ENCODE measurements around the gene LMNTD2. TPM values are rescaled to one million over a fixed set of nuclear protein-coding genes. Genes with fewer than 3 reads are reported as not detected.
A peak's percentile ranks its signal among the peaks of the same experiment; 100 is the strongest.

The LMNTD2 gene
- total RNA-seq, 2 donors from 2014 or later: 9.8 to 13.6 TPM

- no peak for DNase-seq
- intact Hi-C loops (cut with DNase I): no loop called here
- TF ChIP-seq, protein P1, sequence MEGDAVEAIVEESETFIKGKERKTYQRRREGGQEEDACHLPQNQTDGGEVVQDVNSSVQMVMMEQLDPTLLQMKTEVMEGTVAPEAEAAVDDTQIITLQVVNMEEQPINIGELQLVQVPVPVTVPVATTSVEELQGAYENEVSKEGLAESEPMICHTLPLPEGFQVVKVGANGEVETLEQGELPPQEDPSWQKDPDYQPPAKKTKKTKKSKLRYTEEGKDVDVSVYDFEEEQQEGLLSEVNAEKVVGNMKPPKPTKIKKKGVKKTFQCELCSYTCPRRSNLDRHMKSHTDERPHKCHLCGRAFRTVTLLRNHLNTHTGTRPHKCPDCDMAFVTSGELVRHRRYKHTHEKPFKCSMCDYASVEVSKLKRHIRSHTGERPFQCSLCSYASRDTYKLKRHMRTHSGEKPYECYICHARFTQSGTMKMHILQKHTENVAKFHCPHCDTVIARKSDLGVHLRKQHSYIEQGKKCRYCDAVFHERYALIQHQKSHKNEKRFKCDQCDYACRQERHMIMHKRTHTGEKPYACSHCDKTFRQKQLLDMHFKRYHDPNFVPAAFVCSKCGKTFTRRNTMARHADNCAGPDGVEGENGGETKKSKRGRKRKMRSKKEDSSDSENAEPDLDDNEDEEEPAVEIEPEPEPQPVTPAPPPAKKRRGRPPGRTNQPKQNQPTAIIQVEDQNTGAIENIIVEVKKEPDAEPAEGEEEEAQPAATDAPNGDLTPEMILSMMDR (IDR thresholded peaks at IDR 0.05): no peak
- Histone ChIP-seq H3K27me3 (no peaks in the 10 kb centered on the region), H3K9ac (ENCODE audit: low read depth in 2 of 2, low read length in 2 of 2) (no peak overlapping the region), H3K4me1 (no peaks in the 10 kb centered on the region), H3K36me3 (peaks cover 13% of the 10 kb centered on the region), H3K9me3 (no peaks in the 10 kb centered on the region), H3K27ac (no peak overlapping the region), H3K4me3 (no peak overlapping the region)
These were observed 37.6 kb upstream of the LMNTD2 start for GRCh38 chr11:598005-598680.

GRCh38 chr11:597166-597725 lies 36.7 kb upstream of the LMNTD2 start:
- Histone ChIP-seq H3K9me3 (no peaks in the 10 kb centered on the region), H3K27me3 (no peaks in the 10 kb centered on the region), H3K9ac (ENCODE audit: low read depth in 2 of 2, low read length in 2 of 2) (no peak overlapping the region), H3K36me3 (peaks cover 19% of the 10 kb centered on the region), H3K4me3 (no peak overlapping the region), H3K27ac (no peak overlapping the region), H3K4me1 (no peaks in the 10 kb centered on the region)
- DNase-seq: no peak
- intact Hi-C loops (cut with DNase I): no loop called here
- TF ChIP-seq, protein P1 (IDR thresholded peaks at IDR 0.05): no peak

GRCh38 chr11:596374-596773 lies 35.8 kb upstream of the LMNTD2 start:
- Histone ChIP-seq H3K36me3 (peaks cover 13% of the 10 kb centered on the region), H3K4me3 (no peak overlapping the region), H3K4me1 (no peaks in the 10 kb centered on the region), H3K27me3 (no peaks in the 10 kb centered on the region), H3K27ac (no peak overlapping the region), H3K9me3 (no peaks in the 10 kb centered on the region), H3K9ac (ENCODE audit: low read depth in 2 of 2, low read length in 2 of 2) (no peak overlapping the region)
- intact Hi-C loops (cut with DNase I): no loop called here
- DNase-seq: no peak
- TF ChIP-seq, protein P1 (IDR thresholded peaks at IDR 0.05): no peak

DNA sequence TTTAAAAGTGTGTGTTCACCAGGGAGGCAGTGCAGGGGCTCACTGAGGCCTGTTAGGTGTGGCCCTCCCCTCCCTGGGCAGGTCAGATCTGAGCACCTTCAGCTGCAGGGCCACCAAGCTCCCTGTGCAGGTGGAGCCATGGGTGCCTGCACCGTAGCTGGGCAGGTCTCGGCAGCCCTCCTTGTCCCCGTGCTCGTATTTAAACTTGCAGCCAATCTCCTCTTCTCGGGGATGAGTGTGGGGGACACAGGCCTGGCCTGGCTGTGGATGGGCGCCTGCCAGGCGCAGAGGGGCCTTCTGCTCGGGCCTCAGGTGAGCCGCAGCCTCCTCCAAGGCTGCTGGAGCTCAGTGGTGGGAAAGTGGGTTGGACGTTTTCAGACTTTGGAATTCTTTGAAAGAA lies 34.9 kb upstream of the LMNTD2 start:
- intact Hi-C loops (cut with DNase I): no loop called here
- Histone ChIP-seq H3K27me3 (no peaks in the 10 kb centered on the region), H3K9me3 (no peaks in the 10 kb centered on the region), H3K4me3 (no peak overlapping the region), H3K36me3 (peaks cover 13% of the 10 kb centered on the region), H3K9ac (ENCODE audit: low read depth in 2 of 2, low read length in 2 of 2) (peak overlapping the region in 1 of 2 donors; percentile 24), H3K27ac (no peak overlapping the region), H3K4me1 (no peaks in the 10 kb centered on the region)
- no peak for DNase-seq
- TF ChIP-seq, protein P1 (IDR thresholded peaks at IDR 0.05): no peak

- Histone ChIP-seq H3K27me3 (no peaks in the 10 kb centered on the region), H3K4me1 (no peaks in the 10 kb centered on the region), H3K4me3 (no peak overlapping the region), H3K27ac (no peak overlapping the region), H3K9ac (ENCODE audit: low read depth in 2 of 2, low read length in 2 of 2) (no peak overlapping the region), H3K9me3 (no peaks in the 10 kb centered on the region), H3K36me3 (peaks cover 13% of the 10 kb centered on the region)
- intact Hi-C loops (cut with DNase I): no loop called here
- TF ChIP-seq, protein P1 (IDR thresholded peaks at IDR 0.05): no peak
- no peak for DNase-seq
These were observed 32.8 kb upstream of the LMNTD2 start for GRCh38 chr11:593347-593746.

All from colonic mucosa (tissue), 4 donors.